ENCODE measurements around the gene TMEM79. TPM values are rescaled to one million over a fixed set of nuclear protein-coding genes. Genes with fewer than 3 reads are reported as not detected.

Gene TMEM79
- total and polyA plus RNA-seq, 2 of the 4 experiments (the other 2 are of a cell fraction): 0.54 to 3.3 TPM

GRCh38 chr1:156303241-156303640 lies 19.1 kb downstream of the TMEM79 start:
- no peak overlapping the region for H4K8ac ChIP-seq (ENCODE audit: low read depth in 2 of 2, low read length in 2 of 2)
- no peak overlapping the region for H3K9ac ChIP-seq (ENCODE audit: low read depth, low read length)
- H4K91ac ChIP-seq (ENCODE audit: insufficient read depth, low read depth, low read length): no peak overlapping the region
- no peak overlapping the region for H4K5ac ChIP-seq (ENCODE audit: low read depth, low read length)
- DNase-seq: no peak
- no peak overlapping the region for H2BK15ac ChIP-seq (ENCODE audit: low read depth, low read length)
- H2BK120ac ChIP-seq (ENCODE audit: low read depth, low read length): no peak overlapping the region
- H3K4me1 ChIP-seq (ENCODE audit: control insufficient read depth, insufficient read depth, low read length): peaks cover 5% of the 10 kb centered on the region
- ChIA-PET POLR2A (ENCODE audit: unreplicated experiment) (no interaction called here), CTCF (no interaction called here)
- H3K9me1 ChIP-seq (ENCODE audit: insufficient read depth, low read length): peaks cover 4% of the 10 kb centered on the region
- peaks cover 6% of the 10 kb centered on the region; the same call in 1 of the 2 replicates for H4K20me1 ChIP-seq (ENCODE audit: insufficient read depth, low read length)
- H3K4ac ChIP-seq (ENCODE audit: low read depth, low read length): no peak overlapping the region
- peaks cover 4 to 10% of the 10 kb centered on the region in 2 experiments; a peak in 1 of 4 replicates for H3K79me1 ChIP-seq (ENCODE audit: low read depth in 1 of 2, low read length in 2 of 2)
- H3K36me3 ChIP-seq (ENCODE audit: control insufficient read depth, insufficient read depth, low read length): peaks cover 20% of the 10 kb centered on the region
- H2AK5ac ChIP-seq (ENCODE audit: low read depth, low read length): no peak overlapping the region
- no peaks in the 10 kb centered on the region for H3K27me3 ChIP-seq (ENCODE audit: control insufficient read depth, insufficient read depth, low read length)
- in situ Hi-C loops (cut with MboI; ENCODE audit: low sequenced_read_pairs): no loop called here
- WGBS, 2 experiments (ENCODE audit: extremely low coverage in 2 of 2, insufficient read length in 1 of 2): no CpG with 5 or more reads among the region's 4 CpGs
- no TSS peak for BruUV-seq (replicated peaks)
- no peak overlapping the region for H3K18ac ChIP-seq (ENCODE audit: low read depth, low read length)
- no peak overlapping the region for H3K56ac ChIP-seq (ENCODE audit: extremely low read depth, insufficient read depth, low read length)
- no peaks in the 10 kb centered on the region for H3K9me3 ChIP-seq (ENCODE audit: control insufficient read depth, insufficient read depth, low read length)
- H2AFZ ChIP-seq (replicated peaks; ENCODE audit: low read length, poor library complexity): no peak overlapping the region
- dilution Hi-C loops (cut with HindIII; ENCODE audit: low sequenced_read_pairs, unreplicated experiment): no loop called here
- H3K27ac ChIP-seq (ENCODE audit: insufficient read depth, low read length): no peak overlapping the region
- no peak overlapping the region for H3K23ac ChIP-seq (ENCODE audit: low read depth, low read length)
- no peak overlapping the region for H2BK20ac ChIP-seq (ENCODE audit: low read depth, low read length)
- no peak overlapping the region for H3K4me2 ChIP-seq (ENCODE audit: low read depth, low read length)
- intact Hi-C loops (cut with micrococcal nuclease): no loop called here
- no peak overlapping the region for H2BK5ac ChIP-seq (ENCODE audit: low read depth, low read length, poor library complexity, severe bottlenecking)
- H2AK9ac ChIP-seq (replicated peaks; ENCODE audit: low read depth, low read length, poor library complexity): no peak overlapping the region
- no peak for TF ChIP-seq NFE2L2 (IDR thresholded peaks at IDR 0.05; ENCODE audit: low read depth, low read length)
- ATAC-seq (ENCODE audit: low read depth): no peak
- H3K4me3 ChIP-seq (ENCODE audit: insufficient read depth, low read depth, low read length): no peak overlapping the region
- H3K14ac ChIP-seq (replicated peaks; ENCODE audit: low read depth, low read length): no peak overlapping the region

Measured in IMR-90 (cell line).